ENCODE measurements around the gene DAZAP1. TPM values are rescaled to one million over a fixed set of nuclear protein-coding genes. Genes with fewer than 3 reads are reported as not detected.

The DAZAP1 gene
- total RNA-seq, 1 experiment from 2014 or later = 229 TPM

- ChIA-PET POLR2A (ENCODE audit: low non-redundant PET) (no interaction called here), CTCF (no interaction called here)
- intact Hi-C loops (cut with micrococcal nuclease; ENCODE audit: unreplicated experiment) = no loop called here
- DNase-seq (ENCODE audit: low spot score) = no peak
- BruUV-seq (replicated peaks) = no TSS peak
- H3K4me1 ChIP-seq (ENCODE audit: insufficient read depth, low read length, poor library complexity, severe bottlenecking) = peaks cover 29% of the 10 kb centered on the region
- TF ChIP-seq EZH2 (IDR thresholded peaks at IDR 0.05; ENCODE audit: borderline replicate concordance, low read depth, low read length, poor library complexity, severe bottlenecking) (no peak), CTCF (conservative IDR thresholded peaks at IDR 0.05; ENCODE audit: low read depth, low read length) (no peak)
- no peak overlapping the region for H3K27ac ChIP-seq (ENCODE audit: low read depth, low read length, poor library complexity, severe bottlenecking)
- no peaks in the 10 kb centered on the region for H3K9me3 ChIP-seq (ENCODE audit: low read depth, low read length, poor library complexity, severe bottlenecking)
- peaks cover 36% of the 10 kb centered on the region for H3K27me3 ChIP-seq (replicated peaks; ENCODE audit: insufficient read depth, low read depth, low read length, poor library complexity)
- no peaks in the 10 kb centered on the region for H3K36me3 ChIP-seq (ENCODE audit: insufficient read depth, low read length, poor library complexity, severe bottlenecking)
- no peak overlapping the region for H3K4me3 ChIP-seq (ENCODE audit: low read depth, low read length, poor library complexity, severe bottlenecking)
These were observed 44.8 kb downstream of the DAZAP1 start for GRCh38 chr19:1451916-1452801.

- ChIA-PET CTCF (no interaction called here), POLR2A (ENCODE audit: low non-redundant PET) (interaction anchor here (0.5 kb wide), 1 partner anchor 16 kb away, joined by 3 read pairs; no protein-coding TSS in a partner anchor)
- peaks cover 32% of the 10 kb centered on the region for H3K27me3 ChIP-seq (replicated peaks; ENCODE audit: insufficient read depth, low read depth, low read length, poor library complexity)
- BruUV-seq (replicated peaks) = no TSS peak
- intact Hi-C loops (cut with micrococcal nuclease; ENCODE audit: unreplicated experiment) = no loop called here
- no peaks in the 10 kb centered on the region for H3K36me3 ChIP-seq (ENCODE audit: insufficient read depth, low read length, poor library complexity, severe bottlenecking)
- no peak for TF ChIP-seq CTCF (conservative IDR thresholded peaks at IDR 0.05; ENCODE audit: low read depth, low read length)
- TF ChIP-seq EZH2 (IDR thresholded peaks at IDR 0.05; ENCODE audit: borderline replicate concordance, low read depth, low read length, poor library complexity, severe bottlenecking) = no peak
- no peak for DNase-seq (ENCODE audit: low spot score)
- no peaks in the 10 kb centered on the region for H3K9me3 ChIP-seq (ENCODE audit: low read depth, low read length, poor library complexity, severe bottlenecking)
- H3K27ac ChIP-seq (ENCODE audit: low read depth, low read length, poor library complexity, severe bottlenecking) = no peak overlapping the region
- H3K4me1 ChIP-seq (ENCODE audit: insufficient read depth, low read length, poor library complexity, severe bottlenecking) = peaks cover 29% of the 10 kb centered on the region
- no peak overlapping the region for H3K4me3 ChIP-seq (ENCODE audit: low read depth, low read length, poor library complexity, severe bottlenecking)
These were observed 45.6 kb downstream of the DAZAP1 start for GRCh38 chr19:1452802-1453524.

GRCh38 chr19:1453525-1454364 lies 46.4 kb downstream of the DAZAP1 start:
- TF ChIP-seq EZH2 (IDR thresholded peaks at IDR 0.05; ENCODE audit: borderline replicate concordance, low read depth, low read length, poor library complexity, severe bottlenecking) (no peak), CTCF (conservative IDR thresholded peaks at IDR 0.05; ENCODE audit: low read depth, low read length) (no peak)
- H3K9me3 ChIP-seq (ENCODE audit: low read depth, low read length, poor library complexity, severe bottlenecking) = no peaks in the 10 kb centered on the region
- ChIA-PET CTCF (interaction anchor here (0.6 kb wide), 2 partner anchors 37 to 38 kb away, joined by 3 to 19 read pairs; partner anchors contain the start of gene REEP6), POLR2A (ENCODE audit: low non-redundant PET) (interaction anchor here (0.5 kb wide), 1 partner anchor 15 kb away, joined by 3 read pairs; no protein-coding TSS in a partner anchor)
- peaks cover 32% of the 10 kb centered on the region for H3K27me3 ChIP-seq (replicated peaks; ENCODE audit: insufficient read depth, low read depth, low read length, poor library complexity)
- H3K4me1 ChIP-seq (ENCODE audit: insufficient read depth, low read length, poor library complexity, severe bottlenecking) = peaks cover 29% of the 10 kb centered on the region
- BruUV-seq (replicated peaks) = no TSS peak
- DNase-seq (ENCODE audit: low spot score) = peak; percentile 60
- H3K27ac ChIP-seq (ENCODE audit: low read depth, low read length, poor library complexity, severe bottlenecking) = no peak overlapping the region
- intact Hi-C loops (cut with micrococcal nuclease; ENCODE audit: unreplicated experiment) = no loop called here
- no peak overlapping the region for H3K4me3 ChIP-seq (ENCODE audit: low read depth, low read length, poor library complexity, severe bottlenecking)
- no peaks in the 10 kb centered on the region for H3K36me3 ChIP-seq (ENCODE audit: insufficient read depth, low read length, poor library complexity, severe bottlenecking)
